ENCODE results near the gene ZFAND6.
"Not testable (repeated sequence)": the region's sequence is repeated elsewhere in the genome, so short reads cannot be mapped to it uniquely, and the experiment has no call there.

ZFAND6 gene

GRCh38 chr15:80099662-80100061 is 40.2 kb downstream of the ZFAND6 start:
- DNase-seq: not testable (repeated sequence)

GRCh38 chr15:80100247-80100646 is 40.8 kb downstream of the ZFAND6 start:
- DNase-seq: no peak

- DNase-seq: no peak
Measured at GRCh38 chr15:80105193-80105592, 45.7 kb downstream of the ZFAND6 start.

- DNase-seq: no peak
Measured at GRCh38 chr15:80105595-80105994, 46.1 kb downstream of the ZFAND6 start.

GRCh38 chr15:80106051-80106450 is 46.6 kb downstream of the ZFAND6 start:
- DNase-seq: no peak

DNA sequence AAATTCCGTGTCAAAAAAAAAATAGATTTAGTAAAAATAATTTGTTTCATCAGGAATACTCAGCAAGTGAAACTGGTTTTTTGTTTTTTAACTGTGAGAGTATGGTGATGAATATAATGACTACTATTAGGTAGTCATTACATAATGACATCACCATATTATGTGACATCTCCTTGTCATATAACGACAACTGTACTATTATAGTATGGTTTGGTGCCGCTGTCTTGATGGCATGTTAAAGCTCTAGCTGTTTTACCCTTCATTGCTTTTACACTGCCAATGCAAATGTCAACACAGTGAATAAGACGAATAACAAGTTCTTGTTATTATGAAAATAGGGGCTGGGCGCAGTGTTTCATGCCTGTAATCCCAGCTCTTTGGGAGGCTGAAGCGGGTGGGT is 47.7 kb downstream of the ZFAND6 start:
- DNase-seq: no peak

DNA sequence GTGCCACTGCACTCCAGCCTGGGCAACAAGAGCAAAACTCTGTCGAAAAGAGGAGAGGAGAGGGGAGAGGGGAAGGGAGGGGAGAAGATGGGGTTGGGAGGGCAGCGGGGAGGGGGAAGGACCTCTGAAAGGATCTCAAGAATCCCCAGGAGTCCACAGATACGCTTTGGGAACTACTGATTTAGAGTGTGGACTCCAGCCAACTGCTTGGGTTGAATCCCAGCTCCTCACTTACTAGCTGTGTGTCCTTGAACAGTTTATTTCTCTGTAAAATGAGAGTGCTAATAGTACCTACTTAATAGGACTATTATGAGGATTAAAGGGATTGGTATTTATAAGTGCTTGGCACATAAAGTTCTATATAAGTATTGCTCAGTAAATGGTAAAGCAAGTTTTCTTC is 48.3 kb downstream of the ZFAND6 start:
- DNase-seq: no peak

DNA sequence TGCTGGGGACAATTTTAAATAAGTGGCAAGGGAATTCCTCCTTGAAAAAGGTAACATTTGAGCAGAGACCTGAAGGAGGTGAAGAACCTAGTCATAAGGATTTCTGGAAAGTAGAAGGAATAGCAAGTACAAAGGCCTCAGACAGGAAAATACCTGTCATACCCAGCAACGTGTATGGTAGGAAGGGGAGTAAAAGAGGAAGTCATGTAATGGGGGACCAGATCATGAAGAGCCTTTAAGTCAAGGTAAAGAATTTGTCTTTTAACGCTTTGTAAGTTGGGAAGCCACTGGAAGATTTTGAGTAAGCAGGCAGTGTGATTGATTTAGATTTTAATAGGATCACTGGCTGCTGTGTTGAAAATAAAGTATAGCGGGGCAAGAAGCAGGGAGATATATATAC is 49.9 kb downstream of the ZFAND6 start:
- no peak for DNase-seq

GRCh38 chr15:80110920-80111319 is 51.4 kb downstream of the ZFAND6 start:
- DNase-seq: no peak

- DNase-seq: no peak
Measured at GRCh38 chr15:80114114-80114513, 54.6 kb downstream of the ZFAND6 start.

- no peak for DNase-seq
Measured at GRCh38 chr15:80115021-80115420, 55.5 kb downstream of the ZFAND6 start.

GRCh38 chr15:80118956-80119355 is 59.5 kb downstream of the ZFAND6 start:
- DNase-seq: no peak

GRCh38 chr15:80120636-80121035 is 61.2 kb downstream of the ZFAND6 start:
- DNase-seq: no peak

DNA sequence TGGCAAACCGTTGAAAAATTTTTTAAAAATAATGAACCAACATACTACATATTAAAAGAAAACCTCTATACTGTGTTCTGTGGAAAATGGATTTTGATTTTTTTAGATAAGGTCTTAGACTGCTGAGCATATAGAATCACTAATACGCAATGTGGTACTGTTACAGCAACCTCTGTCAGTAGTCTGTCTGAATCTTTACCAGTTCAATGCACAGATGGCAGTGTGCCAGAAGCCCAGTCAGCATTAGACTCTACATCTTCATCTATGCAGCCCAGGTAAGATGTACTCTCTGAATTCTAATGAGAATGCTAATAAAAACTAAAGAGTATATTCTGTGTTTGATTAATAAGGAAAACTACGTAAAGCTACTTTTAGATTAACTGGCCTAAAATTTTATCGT is 62.1 kb downstream of the ZFAND6 start:
- DNase-seq: no peak

DNA sequence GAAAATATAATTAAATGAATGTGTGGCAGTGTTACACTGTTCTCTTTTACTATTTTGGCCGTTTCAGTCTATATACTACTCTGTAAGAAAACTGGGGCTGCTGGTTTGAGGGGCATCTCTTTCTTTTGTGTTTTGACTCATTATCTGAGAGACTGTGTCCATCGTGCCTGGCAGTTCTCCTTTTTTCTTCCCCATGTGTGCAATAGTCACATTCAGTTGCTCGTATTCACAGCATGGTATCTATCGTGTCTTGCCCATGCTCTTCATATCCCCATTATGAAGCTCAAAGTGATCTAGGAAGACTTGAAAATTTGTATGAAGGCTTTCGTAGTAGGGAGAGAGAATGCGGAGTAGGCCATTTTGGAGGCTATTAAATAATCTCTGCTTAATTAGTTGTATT is 63.6 kb downstream of the ZFAND6 start:
- DNase-seq: no peak

GRCh38 chr15:80127253-80127652 is 67.8 kb downstream of the ZFAND6 start:
- DNase-seq: not testable (repeated sequence)

- no peak for DNase-seq
Measured at GRCh38 chr15:80127911-80128310, 68.4 kb downstream of the ZFAND6 start.

DNA sequence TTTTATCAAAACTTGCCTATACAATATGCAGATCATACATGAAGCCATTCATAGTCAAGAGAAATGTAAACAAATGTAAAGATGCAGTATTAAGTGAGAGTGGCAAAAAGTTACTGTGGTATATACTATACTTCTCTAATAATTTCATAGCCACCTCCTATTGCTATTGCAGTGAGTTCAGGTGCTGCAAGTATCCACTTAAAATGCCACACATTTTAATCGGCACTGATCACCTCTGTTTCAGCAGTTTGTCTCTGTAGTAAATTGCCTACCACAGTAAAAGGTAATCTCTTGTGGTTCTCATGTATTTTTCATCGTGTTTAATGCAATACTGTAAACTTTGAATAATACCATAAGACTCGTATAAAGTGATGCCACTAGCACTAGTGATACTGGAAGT is 72.9 kb downstream of the ZFAND6 start:
- DNase-seq: no peak

DNA sequence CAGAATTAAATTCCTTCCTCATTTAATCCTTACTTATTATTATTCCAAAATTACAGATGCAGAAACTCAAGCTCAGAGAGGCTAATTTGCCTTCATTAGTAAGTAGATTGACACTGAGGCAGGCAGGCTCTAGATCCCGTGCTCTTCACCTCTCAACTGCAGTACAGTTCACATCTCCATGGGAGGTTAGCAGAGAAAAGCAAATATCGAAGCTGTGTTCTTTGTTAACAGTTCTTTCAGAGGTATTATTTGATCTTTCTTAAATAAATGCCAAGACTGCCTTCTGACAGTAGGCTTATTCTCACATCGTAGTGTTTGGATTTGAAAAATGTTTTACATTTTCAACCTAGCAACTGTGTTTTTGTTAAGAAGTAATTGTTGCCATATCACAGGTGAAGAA is 77.4 kb downstream of the ZFAND6 start:
- DNase-seq: no peak

DNA sequence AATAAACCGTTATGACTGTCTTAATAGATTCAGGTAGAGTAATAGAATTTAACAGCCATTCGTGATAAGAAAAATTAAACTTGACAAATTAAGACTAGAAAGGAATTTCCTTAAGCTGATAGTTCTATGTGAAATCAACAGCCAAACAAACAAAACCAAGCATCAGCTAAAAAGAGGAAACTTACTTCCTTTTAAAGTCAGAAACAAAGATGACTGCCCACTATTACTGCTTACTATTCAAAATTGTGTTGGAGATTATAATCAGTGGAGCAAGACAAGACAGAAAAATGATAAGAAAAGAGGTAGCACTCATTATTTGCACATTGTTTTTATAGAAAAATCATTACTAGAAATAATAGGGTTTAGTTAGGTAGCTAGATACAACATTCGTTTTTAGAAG is 79.5 kb downstream of the ZFAND6 start:
- no peak for DNase-seq

GRCh38 chr15:80140909-80141308 is 81.4 kb downstream of the ZFAND6 start:
- DNase-seq: no peak

GRCh38 chr15:80141916-80142598 is 82.6 kb downstream of the ZFAND6 start:
- no peak for DNase-seq

DNA sequence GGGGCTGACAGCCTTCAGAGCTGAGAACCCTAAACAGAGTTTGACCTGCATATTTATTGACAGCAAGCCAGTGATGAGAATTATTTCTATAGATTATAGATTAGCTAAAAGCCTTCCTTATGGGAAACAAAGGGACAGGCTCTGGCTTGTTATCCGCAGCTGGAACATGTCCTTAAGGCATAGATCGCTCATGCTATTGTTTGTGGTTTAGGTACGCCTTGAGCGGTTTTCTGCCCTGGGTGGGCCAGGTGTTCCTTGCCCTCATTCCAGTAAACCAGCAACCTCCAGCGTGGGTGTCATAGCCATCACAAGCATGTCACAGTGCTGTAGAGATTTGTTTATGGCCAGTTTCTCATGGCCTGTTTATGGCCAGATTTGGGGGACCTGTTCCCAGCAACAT is 83.2 kb downstream of the ZFAND6 start:
- no peak for DNase-seq

DNA sequence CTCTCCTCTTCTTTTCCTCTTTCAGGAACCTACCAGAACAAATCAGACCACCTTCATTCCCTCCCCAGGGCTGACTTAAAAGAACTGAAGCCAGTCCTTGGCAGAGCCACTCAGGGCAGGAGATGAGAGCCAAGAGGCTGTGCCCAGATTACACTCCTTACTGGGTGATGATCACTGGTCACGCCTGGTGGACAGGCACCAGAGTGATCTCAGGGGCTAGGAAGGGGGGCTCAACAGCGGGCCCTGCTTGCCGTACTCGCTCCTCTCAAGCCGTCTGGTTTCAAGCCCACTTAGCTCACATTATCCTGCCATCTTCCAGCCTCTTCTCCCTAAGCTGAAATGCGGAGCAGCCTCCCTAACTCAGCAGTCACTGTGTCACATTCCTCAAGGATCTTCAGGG is 91.7 kb downstream of the ZFAND6 start:
- no peak for DNase-seq

DNA sequence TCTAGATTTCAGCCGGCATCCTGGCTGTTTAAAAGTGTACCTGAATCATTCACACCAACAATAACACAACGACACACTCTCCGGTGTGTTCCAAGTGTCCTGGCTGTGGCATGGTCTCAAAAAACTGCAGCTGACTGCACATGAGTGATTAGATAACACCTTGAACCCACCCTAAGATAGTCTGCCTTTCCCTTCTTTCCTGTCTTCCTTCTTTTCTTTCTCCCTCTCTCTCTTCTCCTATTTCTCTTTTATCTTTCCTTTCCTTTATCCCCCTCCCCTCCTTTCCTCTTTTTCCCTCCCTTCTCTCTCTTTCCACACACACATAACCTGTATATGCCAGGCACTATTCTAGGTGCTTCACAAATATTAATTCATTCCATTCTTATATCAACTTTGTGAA is 92.1 kb downstream of the ZFAND6 start:
- no peak for DNase-seq
